Erythroblast (primary cell): ENCODE data around the gene TOM1L1.

ENCODE experiments used
- GATA1 ChIP-seq: IDR thresholded peaks from 2 replicates; pipeline ENCODE4 v1.6.1; 2011; ENCODE audit warnings: low read depth, mild to moderate bottlenecking, control low read depth, low read length, moderate library complexity
- POLR2A ChIP-seq: IDR thresholded peaks from 2 replicates; pipeline ENCODE4 v1.6.1; 2011; ENCODE audit warnings: mild to moderate bottlenecking, low read length

- TF ChIP-seq POLR2A (no peak), GATA1 (no peak)
Observed at GRCh38 chr17:55002458-55002857, 101.8 kb downstream of the TOM1L1 start.
